ENCODE data around the gene SCRN2.

Gene SCRN2

DNA sequence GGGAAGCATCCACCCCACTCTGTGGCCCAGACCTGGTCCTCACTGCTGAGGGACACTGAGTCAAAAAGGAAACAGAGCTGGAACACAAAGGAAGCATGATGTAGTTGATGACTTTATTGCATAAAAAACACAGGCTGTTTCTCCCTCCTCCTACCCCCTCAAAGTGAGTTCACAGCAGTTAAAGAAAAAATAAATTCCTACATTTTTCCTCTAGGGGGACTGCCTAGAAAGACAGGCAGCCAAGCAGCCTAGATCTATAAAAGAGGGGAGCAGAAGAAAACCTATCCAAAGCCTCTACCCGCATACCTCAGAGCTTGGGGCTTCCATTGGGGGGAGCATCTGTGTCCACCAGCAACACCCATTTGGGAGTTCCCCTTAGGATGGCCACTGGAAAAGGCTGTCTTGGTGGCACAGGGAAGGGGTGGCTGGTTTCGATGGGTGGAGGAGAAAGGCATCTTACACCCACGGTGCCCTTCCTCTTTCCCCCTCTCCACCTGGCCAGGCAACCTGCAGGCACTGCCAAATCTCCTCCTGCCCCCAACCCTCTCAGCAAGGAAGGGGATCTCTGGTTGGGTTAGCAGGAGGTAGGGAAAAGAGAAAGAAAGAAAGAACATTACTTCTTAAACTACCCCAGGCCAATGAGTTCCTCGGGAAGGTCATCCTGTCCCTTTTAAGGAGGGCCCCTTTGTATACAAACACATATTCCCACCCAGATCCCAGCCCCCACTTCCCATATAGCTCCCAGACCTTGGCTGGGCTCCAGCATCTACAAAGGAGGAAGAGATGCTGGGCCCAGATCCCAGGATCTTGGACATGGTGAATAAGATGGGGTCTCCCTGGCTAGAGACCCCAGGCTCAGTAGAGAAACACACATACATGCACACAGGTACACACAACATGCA is 4.0 kb upstream of the SCRN2 start:
- DNase-seq: no peak

DNA sequence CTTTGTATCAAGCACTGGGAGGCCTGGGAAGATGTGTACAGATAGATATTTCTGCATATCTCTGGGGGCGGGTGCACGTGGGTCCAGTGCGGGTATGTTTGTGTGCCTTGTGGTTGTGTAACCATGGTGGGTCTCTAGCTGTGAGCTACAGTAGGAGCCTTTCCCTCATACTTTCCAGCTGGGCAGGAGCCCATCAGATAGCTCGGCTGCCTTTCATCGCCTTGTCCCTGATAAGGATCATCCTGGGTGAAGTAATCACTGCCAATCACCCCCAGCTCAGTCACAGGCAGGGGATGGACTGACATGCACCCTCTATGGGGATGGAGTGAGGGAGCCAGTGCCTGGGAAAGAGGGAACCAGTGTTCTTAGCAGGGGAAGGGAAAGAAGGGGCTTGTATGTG is 3.2 kb upstream of the SCRN2 start:
- no peak for DNase-seq

DNA sequence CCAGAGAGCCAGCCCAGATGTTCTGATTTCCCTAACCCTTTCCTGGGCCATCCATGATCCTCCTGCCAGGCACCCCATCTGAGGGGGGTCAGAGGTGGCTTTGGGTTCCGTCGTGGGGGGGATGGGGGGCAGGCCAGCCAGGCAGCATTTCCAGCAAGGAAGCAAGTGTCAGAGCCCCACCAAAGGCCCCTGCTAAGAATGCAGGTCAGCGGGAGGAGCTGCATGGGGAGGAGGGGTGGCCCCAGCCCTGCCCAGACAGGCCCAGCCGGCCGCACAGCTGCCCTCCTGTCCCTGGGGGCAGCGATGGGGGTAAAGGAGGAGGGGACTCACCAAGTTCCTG is 2.3 kb upstream of the SCRN2 start:
- DNase-seq: no peak

DNA sequence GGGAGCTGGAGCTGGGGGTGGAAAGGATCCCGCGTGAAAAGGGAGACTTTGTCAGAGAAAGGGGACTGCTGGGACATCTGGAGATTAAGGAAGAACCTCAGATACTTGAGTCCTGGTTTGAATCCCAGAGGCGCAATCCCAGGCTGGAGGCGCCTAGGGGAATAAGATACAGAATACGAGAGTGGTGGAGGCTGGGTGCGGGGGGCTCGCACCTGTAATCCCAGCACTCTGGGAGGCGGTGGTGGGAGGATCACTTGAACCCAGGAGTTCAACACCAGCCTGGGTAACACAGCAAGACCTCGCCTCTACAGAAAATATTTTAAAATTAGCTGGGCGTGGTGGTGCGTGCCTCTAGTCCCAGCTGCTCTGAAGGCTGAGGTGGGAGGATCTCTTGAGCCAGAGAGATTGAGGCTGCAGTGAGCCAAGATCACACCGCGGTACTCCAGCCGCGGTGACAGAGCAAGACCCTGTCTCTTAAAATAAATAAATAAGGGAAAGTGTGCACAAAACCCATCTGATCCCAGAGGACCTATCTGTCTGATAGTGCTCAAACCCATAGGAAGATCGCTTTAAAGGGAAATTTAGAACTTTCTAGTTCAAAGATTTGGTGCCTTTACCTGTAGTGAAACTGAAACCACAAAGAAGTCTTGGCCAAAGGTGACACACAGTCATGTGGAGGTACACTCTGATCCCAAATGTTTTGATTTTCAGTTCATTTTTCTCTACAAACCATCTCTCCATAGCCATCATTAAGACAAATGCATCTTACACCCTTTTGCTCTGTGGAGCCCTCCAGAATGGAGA is 617 bp upstream of the SCRN2 start:
- no peak for DNase-seq

DNA sequence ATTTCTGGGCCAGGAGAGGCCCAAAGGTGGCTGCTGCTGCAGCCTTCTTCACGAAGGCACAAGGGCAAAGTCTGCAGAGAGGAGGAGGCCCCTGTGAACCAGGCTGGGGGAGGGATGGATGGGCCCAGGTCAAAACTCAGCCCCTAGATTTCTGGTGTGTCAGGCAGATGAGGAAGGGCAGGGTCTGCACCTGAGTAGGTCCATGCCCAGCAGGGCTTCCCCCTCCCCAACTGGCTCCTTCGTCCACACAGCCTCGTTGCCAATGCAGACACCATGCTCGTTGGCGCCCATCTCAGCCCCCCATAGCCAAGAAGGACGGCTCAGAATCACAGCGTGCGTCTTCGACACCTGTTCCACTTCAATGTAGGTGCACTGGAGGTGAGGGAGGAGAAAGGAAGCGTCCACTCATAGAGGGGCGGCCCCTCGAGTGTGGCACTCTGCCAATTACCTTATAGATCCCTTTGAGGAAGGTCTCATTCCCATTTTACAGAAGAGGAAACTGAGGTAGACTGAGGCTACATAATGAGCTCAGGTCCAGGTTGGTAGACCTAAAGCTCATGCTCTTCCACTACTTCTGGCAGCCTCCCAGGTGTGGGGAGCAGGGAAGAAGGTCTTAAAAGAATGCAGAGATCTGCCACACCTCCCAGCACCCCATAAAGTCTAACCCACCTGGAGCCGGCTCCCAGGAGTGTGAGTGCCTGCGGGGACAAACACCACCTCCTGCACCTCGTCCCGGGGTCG is 902 bp downstream of the SCRN2 start:
- DNase-seq: no peak

DNA sequence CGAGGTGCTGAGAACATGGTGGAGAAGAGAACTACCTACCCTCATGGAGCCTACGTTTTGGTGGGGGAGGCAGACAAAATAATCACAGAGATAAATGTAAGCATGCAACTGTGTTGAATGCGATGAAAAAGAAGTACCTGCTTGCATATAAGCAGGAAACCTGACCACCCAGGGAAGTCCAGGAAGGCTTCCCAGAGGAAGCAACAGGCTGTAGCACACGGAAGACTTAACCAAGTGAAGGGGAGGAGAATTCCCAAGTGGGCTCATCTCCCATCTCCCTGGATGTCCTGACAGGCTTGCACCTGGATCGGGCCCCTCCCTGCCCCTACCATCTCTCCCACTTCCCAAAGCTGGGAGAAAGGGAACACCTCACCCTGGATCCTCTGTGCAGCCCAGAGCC is 2.0 kb downstream of the SCRN2 start:
- no peak for DNase-seq

DNA sequence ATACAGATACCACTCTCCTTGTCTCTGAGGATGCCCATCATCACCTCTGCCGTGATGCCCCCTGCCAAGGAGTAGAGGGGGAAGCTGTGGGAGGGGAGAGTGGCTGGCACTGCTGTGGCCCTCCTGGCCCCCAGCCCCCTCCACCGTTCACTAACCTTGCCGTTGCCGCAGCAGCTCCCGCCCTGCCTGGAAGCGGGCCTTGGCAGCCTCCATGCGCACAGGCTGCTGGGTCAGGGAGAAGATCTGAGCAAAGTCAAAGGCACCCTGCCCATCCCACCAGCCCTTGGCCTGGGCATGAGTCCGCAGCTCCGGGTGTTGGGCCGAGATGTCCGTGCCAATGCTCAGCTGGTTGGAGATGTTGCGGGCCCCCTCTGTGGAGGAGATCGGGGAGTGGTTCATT is 2.4 kb downstream of the SCRN2 start:
- no peak for DNase-seq

DNA sequence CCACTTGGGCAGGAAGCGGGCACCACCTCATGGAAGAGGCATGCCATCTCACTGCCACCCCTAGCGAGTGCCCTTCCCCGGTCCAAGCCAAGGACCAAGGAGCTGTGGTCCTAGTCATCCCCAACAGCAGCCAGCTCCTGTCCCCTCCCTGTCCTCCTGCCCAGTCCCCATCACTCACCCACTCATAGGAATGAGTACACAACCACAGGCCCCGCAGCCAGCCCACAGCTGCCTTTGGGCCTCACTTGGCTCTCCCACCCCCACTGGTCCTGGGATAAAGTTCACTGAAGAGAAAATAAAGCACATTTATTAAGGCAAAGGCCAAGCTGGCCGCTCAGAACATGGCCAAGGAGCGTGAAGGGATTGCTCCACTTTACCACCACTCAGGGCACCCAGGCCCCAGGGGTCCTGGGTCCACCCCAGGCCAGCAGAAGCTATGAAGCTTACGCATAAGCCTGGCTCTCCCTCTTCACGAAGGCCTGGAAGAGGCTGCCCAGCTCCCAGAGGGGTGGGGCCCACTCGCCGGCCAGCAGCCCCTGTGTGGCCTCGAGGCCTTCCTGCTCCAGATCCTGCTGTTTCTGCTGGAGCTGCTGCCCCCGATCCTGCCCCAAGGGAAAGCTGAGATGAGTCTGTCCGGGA is 3.6 kb downstream of the SCRN2 start:
- DNase-seq: no peak

DNA sequence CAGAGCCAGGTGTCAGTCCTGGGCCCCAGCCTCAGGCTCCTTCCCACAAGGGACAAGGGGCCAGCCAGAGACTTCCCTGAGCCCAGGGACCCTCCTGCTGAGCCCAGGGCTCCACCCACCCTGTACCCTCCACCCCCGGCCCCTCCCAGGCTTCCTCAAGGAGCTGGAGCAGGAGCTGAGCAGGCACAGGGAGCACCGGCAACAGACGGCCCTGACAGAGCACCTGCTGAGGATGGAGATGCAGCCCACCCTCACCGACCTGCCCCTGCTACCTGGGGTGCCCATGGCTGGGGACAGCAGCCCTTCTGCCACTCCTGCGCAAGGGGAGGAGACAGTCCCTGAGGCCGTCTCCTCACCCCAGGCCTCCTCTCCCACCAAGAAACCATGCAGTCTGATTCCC is 4.5 kb downstream of the SCRN2 start:
- no peak for DNase-seq

DNA sequence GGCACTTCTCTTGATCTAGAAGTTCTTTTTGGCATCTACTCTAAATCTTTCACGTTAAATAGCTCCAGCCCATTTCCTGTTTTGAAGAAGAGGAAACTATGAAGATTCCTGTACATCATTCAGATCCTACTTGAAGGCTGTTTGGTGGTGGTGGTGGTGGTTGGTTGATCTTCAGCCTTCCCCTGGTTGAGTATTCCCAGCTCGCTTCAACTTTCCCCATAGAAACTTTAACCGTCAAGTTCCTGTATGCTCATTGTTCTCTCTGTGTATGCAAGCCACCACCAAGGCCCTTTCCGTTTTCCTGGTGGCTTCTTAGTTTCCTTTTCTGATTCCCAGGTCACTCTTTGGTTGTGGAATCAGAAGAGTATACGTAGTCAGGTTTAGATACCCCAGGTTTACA is 6.3 kb downstream of the SCRN2 start:
- DNase-seq: no peak

DNA sequence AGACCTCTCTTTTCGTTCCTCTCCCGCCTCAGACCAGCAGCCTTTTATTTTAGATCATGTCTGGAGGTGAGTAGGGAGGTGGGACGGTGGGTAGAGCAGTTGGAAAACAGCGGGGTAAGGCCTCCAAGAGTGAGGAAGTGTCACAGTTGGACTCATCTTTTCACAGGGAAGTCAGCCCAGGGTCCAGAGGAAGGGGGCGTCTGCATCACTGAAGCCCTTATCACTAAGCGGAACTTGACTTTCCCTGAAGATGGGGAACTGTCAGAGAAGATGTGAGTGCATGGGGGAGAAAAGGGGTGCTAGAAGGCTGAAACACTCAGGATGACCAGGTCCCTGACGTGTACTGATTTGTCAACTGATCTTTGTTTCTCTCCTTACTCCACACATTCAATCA is 9.1 kb downstream of the SCRN2 start:
- no peak for DNase-seq

DNA sequence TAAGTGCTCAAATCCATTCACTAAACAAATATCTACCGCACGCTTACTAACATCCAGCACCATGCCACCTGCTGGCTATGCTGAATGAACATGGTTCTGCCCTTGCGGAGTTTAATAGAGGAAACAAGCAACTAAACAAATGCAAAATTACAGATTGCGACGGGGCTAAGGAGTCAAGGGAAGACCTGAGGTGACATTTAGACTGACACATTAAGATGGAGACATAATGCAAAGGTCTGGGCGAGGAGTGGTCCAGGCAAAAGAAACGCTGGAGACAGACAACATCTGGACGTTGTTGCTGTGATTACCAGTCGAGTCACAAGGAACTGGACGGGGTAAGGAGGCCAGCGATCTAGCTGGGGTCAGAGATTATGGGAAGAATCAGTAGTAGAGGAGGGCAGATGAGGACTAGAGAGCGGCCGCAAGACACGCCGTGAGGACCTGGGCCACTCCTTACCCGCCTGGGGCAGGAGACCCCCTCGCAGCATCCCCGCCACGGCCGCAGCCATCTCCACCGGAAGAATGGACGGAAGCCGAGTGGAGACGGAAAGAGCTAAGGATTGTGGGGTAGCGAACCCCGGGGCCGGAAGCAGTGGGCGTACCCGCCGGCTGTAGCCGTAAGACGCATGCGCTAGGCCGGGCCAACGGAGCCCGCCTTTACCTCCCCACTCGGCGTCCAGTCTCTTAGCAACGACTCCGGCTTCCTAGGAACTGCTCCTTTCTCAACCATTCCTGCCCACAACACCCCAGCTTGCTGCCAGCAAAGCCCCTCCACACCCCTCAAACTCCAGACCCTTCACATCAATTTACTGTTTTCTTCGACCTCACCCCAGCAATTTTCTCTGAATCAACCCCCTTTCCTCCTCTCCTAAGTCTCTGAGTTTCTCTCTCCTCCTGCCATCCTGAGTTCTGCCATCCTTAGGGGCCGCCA is 9.8 kb downstream of the SCRN2 start, which contains the start of the genes LRRC46 and MRPL10:
LRRC46 (plus strand) TSS at position 668 of the 931 bp plus-strand sequence. CDS start 320 bp downstream, outside the sequence.
MRPL10 (minus strand) TSS at position 539 of the 931 bp plus-strand sequence; CDS start at position 509, 30 bp downstream.
- peak; percentile 94 for DNase-seq

DNA sequence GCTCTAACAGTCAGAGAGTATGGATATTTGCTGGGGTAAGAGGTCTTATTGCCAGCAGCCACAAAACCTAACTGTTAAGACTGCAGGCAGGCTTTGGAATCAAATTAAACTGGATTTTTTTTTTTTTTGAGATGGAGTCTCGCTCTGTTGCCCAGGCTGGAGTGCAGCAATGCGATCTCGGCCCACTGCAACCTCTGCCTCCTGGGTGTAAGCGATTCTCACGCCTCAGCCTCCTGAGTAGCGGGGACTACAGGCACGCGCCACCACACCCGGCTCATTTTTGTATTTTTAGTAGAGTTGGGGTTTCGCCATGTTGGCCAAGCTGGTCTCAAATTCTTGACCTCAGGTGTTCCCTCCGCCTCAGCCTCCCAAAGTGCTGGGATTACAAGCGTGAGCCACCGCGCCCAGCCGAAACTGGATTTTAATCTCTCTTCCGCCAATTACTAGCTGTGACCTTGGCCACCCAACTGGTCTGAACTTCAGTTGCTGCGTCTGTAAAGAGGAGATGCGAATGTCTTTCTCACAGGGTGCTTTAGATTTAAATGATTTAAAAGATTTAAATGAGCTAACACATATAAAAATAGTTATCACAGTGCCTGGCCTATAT is 10.6 kb downstream of the SCRN2 start:
- DNase-seq: no peak

DNA sequence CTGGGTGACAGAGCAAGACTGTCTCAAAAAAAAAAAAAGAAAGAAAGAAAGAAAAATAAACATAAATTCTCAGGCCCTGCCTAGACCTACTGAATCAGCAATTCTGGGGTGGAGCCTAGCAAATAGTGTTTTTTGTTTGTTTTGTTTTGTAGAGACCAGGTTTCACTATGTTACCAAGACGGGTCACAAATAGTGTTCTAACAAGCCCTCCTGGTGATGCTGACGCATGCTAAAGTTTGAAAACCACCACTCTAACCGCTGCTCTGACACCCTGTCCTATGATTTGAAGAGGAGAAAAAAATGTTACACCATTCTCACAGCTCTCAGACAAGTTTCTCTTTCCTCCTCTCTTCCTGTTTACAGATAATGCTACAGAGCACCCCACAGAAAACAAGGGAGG is 11.2 kb downstream of the SCRN2 start:
- peak; percentile 44 for DNase-seq

DNA sequence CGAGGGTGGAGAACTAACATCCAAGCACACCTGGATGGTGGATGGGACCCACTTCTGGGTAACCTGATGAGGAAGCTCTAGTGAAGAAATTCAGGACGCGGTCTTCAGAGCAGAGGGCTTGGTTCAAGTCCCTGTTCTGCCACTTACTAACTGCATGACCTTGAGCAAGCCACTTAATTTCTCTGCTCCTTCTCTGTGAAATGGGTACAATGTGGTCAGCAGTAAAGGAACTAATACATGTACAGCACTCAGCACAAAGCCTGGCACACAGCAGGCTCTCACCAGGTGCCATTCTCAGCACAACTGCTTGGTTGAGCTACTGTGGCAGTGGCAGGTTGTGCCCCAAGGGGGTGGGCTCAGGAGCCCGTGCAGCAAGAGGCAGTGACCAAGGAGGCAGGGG is 17.6 kb downstream of the SCRN2 start:
- no peak for DNase-seq

DNA sequence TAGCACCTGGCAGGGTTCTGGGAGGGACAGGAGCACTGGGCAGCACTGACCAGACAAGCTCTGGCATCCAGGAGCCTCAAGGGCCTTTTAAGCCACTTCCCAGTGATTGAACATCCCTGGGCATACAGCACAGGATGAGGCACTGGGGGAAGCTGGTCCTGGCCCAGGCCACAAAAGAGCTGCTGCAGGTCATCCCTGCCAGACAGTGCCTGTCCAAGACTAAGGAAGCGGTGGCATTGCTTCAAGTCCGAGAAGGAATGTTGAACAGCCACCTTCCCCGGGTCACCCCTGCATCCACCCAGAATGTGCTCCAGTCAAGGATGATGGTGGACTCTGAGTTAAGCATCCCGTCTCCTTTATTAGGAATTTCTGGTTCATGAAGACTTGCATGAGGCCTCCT is 18.3 kb downstream of the SCRN2 start:
- DNase-seq: no peak

DNA sequence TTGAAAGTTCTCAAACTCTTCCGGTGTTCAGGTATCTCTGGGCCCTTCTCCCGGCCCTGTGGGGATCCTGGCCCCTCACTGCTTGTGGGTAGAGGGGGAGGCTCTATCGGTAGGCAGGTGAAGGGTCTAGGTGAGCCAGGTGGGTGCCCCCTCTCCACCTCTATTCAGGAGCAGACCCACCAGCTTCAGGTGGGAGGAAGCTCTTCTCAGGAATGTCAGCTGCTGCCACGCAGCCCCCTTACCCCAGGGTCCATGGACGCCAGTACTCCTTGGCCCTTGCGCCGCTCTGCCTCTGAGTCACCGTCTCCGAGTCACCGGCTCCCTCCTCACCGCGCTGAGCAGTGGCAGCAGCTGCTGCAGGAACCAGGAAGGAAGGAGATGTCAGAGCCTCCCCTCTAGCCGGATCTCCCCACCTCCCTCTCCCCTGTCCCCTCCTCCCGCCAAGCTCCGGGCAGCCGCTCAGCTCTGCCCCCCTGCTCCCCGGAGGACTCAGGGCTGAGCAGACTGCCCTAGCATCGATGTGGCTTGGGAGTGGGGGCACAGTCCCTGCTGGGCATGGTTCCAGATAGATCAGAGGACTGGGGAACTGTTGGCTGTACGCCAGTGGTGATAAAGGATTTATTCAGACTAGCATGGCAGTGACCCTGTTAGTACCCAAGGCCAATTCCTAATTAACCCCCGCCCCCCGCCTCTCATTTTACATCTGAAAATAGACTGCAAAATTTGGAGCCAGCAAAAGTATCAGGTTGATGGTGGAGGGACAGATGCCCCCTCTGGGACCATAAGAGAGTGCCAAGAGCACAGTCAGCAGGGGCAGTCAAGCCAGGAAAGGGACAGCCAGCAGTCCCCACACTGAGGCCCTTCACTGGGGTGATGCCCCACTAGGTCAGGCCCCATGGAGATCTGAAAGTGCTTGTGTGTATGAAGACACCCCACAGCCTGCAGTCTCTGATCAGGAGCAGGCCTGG is 19.4 kb downstream of the SCRN2 start, which contains the start of gene OSBPL7:
OSBPL7 (minus strand) TSS at position 371 of the 968 bp plus-strand sequence. CDS start 1,516 bp downstream, outside the sequence.
- DNase-seq: peak; percentile 89

DNA sequence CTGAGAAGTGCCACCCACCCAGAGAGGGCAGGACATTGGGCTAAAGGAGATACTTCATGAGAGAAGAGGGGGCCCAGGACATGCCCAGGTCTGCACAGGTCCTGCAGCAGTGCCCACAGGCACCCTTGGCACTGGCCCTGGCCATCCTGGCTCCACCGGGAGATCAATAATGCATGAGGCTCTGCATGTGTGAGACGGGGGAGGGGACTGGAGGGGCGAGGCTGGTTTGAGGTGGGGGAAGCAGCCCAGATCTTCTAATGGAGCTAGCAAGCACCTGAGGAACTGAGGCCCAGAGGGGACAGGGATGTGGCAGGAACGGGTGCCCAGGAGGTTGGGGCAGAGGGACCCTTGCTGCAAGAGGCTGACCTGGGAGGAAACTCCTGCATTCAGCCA is 20.0 kb downstream of the SCRN2 start:
- DNase-seq: no peak

DNA sequence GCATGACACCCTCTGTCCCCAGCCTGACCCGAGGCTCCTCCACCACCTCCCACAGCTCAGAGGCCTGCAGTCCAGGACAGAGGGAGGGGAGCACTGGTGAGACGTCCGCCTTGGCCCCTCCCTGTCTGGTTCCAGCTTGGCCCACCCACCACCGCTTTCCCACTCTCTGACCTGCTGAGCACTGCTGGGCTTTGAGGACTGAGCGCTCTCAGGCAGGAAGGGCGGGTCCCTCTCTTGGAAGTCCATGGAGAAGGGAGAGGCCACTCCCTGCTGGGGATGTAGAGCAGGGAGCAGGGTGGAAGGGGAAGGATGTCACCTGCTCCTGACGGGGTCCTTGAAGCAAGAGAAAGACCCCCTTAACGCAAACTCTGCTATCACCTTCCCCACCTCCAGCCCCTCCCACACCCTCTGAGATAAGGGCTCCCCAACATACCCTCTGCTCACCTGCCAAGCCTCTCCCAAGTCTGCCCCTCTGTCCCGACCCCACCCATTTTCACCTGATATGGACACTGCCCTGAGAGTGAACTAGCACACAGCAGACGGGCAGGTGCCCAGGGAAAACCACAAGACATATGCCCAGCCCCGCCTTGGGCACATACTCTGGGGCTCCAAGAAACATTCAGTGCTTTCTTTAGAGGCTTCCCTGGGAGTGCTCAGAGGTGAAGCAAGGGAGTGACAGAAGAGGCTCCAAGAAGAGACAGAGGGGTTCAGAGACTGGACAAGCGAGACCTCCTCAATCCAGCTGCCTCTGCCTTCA is 20.9 kb downstream of the SCRN2 start:
- DNase-seq: no peak

All from CD4-positive, alpha-beta T cell treated with Interleukin-17A for 4 hours (primary cell).